NCI-H345 treated with DMSO at 0.1 percent for 48 hours (cell line): Measurements from ENCODE around the gene C2orf72.
A peak's percentile ranks its signal among the peaks of the same experiment; 100 is the strongest.

Source experiments
- DNase-seq: peaks from one replicate; lab custom pipeline; 2025; ENCODE audit not compliant: unreplicated experiment; lab: John Stamatoyannopoulos, UW

The C2orf72 gene

DNA sequence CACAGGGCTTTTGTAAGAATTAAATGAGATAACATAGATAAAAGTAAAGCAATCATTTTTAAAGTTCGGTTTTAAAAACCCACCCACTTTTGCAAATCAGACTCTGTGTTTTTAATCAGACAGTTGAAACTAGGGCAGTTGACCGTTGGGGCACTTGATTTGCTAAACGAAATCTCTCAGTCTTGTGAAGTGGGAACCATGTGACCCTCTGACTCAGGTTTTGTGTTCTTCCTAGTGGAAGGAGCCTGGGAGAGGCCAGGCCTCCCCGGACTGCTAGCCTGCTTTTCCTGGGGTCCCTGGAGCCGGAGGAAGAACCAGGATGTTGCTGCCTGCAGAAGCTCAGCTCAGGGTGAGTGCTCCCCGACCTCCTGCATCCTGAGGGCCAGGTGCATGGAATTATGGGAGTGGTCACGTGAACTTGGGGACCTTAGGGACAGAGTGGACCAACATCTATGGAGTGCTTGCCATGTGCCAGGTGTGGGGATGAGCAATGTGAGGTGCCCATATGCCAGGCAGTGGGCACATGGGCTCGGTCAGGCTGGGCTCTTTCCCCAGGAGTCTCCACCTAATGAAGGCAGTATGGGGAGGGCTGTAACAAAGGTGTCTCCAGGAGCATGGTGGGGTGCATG lies 3.9 kb downstream of the C2orf72 start:
- DNase-seq: no peak

DNA sequence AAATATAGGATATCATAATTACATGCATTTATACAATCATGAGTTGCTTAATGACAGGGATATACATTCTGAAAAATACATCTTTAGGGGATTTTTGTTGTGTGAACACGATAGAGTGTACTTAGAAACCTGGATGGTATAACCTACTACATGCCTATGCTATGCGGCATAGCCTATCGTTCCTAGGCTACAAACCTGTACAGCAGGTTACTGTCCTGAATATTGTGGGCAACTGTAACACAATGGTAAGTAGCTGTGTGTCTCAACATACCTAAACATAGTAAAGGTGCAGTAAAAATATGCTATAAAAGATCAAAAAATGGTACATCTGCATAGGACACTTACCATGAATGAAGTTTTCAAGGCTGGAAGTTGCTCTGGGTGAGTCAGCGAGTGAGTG lies 6.5 kb downstream of the C2orf72 start:
- DNase-seq: no peak

DNA sequence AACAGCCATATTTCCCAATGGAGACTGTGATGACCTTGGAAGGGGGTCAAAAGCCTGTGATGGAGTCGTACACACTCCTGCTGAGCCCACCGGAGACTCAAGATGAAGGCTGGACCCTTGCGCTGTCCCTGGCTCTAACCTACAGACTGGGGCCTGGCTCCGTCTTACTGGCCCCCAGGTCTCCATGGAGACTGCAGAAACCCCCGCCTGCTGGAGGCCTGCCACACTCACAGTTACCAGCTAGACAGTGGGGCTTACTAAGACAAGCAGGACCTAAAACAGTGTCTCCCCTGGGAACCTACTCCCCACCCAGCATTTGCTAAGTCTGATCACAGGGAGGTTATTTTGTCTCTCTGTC lies 9.6 kb downstream of the C2orf72 start:
- no peak for DNase-seq

DNA sequence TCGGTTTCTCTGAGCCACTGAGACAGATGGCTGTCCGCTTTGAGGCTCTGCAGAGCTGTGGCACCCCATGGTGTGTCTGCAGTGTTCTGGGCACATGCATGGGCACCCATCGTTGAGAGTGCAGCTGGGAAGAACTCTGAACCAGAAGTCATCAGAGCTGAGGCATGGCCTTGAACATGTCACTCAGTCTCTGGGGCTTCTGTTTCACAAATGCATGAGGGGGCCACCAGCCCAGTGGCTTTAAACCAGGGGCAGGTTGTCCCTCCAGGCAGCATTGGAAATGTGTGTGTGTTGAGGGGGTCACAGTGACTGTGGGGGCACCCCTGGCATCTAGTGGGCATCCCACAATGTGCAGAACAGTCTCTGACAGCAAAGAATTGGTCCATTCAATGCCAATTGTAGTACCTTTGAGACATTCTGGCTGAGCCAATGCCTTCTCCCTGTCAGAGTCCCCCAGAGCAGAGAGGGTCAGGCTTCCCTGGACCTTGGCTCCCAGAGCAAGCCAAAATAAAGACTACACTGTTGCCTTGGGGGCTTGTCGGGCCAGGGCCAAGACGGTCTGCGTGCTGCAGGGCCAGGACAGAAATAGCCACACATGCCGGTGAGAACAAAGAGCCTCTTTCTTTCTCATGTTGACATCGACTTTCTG lies 10.1 kb downstream of the C2orf72 start:
- DNase-seq: no peak

DNA sequence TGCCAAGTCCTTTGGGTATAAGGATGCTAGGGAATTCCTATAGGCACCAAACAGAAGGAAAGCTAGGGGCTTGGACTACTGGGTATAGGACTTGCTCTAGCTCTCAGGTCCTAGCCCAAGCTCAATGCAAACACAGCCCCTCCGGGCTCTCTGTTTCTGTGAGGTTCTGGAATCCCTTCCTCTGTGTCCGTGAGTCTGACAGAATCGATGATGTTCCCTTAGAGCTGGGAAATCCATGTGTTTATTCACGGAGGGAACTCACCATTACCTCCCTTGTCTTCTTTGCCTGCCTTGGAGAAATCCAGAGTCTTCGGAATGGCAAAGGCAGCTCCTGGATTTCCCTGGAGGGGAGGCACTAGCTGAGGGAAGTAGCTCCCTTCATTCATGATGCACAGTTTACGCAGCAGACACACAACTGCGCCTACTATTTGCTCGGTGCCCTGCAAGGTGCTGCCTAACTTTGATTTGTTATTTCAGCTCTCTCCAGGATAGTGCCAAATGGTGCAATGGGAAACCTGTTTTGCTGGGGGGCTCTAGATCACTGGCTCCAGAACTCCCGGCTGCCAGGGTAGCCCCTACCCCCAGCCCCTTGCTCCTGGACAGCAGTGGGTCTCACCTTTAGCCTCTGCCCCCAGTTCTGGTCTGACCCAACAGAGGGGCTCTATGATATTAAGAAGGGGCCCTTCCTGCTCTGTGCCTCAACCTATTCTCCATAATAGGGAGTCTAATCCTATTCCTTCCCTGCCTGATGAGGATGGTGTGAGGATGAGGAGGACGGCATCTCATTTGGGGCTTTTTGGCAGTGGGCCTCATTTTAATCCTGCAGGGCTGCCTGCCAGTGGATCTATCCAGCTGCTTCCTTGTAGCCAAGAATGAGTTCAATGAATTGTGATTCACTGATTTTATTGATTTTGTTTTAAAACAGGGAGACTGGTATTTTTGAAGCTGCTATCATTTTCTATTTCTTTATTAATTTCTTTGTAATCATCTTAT lies 10.9 kb downstream of the C2orf72 start:
- no peak for DNase-seq

DNA sequence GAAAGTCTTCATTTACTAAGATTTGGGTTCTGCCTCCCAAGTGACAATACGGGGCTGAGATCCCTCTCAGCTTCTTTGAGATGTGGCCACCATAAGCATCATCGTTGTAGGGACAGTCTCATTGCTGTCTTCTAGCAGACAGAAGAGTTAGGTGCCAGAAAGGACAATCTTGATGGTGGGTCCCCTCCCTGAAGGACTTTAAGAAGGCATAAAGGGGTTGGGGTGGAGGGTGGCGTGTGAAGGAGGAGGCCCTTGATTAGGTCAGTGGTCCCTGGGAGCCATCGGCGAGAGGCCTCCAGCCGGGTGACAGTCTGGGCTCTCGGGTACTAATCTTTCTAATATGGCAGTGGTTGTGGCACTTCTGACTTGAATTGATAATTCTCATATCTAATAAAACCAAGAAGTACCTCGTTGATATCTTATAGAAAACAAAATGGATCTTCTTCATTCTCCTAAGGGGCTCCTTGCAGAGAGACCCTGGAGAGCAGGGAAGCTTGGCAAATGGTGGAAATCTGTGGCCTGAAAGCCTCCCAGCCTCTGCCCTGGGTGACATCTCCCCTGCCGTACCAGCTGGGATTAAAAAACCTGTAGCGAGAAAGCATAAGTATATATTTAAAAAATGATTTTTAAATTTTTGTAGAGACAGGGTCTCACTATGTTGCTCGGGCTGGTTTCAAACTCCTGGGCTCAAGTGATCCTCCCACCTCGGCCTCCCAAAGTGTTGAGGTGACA lies 12.1 kb downstream of the C2orf72 start:
- DNase-seq: no peak

DNA sequence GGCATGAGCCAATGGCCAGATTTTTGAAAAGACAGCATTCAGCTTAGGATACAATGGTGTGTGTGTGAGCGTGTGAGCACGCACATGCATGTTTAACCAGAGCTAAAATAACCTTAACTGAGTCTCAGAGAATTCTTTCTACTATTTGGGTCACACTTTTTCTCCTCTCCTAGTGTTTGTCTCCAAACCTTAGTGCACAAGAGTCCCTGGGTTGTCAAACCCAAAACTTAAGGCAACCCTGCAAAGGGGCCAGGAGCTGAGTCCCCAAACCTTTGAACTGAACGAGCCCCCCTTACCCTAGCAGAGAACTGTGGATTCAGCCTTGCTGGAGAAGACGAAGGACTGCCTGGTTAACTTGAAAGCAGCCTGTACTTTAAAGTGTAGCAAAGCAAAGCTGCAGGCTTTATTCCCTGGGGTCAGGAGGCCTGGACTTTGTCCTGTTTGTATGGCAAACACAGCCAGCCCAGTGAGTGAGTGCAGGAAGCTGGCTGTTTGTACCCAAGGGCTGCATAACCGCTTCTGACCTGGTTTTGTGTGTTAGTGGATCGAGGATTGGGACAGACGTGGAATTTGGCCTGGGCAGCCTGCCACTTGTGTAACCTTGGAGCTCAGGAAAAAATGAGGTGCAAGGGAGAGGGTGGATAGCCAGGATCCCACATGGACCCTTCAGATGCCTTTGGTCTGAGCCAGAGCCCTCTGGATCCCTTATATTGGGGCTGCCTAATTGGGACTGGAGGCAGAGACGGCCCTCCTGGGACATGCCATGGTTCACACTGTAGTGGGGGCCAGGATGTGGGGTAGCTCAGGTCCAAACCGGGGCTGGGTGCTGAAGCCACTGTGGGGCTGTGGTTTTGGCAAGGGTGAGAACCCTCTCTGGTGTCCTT lies 12.9 kb downstream of the C2orf72 start:
- DNase-seq: no peak

DNA sequence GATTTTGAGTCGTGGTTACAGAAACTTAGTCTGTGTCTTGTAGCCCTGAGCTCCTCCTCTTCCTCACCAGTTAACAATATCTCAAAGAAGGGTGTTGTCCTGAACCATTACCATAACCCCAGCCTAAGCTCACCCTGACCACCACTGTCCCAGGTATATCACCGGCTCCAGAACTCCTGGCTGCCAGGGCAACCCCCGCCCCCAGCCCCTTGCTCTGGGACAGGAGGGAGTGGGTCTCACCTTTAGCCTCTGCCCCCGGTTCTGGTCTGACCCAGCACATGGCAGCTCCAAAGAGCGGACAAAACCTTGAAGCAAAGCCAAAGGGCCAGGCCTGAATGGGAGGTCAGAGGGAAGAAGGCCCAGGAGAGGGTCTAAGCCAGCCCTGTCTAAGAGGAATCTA lies 13.8 kb downstream of the C2orf72 start:
- no peak for DNase-seq

DNA sequence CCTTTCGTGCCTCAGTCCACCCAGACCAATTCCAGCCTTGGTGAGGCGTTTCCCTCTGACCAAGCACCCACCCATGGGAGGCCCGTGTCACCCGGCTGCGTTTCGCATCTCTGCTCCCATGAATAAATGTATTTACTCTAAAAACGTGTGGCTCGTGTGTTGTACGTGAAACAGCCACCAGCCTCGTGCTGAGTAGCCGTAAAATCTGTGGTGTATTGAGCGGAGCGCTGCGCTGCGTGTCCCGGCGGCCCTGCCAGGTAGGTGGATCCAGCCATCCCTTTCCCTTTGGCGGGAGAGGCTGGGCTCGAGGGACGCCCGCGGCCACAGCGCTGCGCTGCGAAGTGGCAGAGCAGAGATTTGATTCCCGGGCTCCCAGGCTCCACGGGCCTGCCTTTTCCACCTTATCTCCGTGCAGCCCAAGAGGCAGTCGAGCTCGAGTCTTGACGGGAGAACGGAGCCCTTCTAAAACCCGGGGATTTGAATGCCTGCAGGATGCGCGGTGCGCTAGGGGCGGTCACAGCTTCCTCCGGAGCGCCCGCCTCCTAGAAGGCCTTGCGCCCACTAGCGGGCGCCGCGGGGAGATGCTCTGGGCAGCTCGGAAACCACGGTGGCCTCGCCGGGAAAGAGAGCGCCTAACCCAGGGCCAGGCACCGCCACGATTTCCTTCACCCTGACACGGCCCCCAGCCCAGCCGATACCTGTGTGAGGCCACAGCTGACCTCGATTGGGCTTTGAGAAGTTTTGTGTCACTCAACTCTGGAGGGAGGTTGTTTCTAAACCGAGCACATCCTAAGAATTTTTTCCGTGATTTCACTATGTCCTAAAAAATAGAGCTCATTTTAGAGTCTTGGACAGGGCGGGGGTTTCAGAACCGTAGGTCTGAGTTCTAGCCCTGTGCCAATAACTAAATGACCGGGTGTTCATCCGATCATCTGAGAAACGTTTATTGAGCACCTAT lies 15.4 kb downstream of the C2orf72 start:
- DNase-seq: peak; percentile 77

DNA sequence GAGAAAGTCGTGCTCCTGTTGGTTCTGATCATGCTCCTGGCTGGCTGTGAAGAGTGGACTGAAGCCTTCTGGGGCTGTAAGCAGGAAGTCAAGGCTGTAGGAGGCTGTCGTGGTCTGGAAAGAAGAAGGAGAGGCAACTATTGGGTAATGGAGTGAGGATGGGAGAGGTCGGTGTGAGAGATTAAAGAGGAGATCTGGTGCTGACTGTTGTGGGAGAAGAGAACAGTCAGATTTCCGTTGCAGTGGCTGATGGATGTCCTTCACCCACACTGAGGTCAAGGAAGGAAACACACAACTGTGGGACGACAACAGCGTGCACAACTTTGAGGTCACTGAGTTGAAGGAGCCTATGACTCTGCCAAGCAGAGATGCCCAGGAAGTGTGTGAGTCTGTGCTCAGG lies 16.5 kb downstream of the C2orf72 start:
- no peak for DNase-seq

DNA sequence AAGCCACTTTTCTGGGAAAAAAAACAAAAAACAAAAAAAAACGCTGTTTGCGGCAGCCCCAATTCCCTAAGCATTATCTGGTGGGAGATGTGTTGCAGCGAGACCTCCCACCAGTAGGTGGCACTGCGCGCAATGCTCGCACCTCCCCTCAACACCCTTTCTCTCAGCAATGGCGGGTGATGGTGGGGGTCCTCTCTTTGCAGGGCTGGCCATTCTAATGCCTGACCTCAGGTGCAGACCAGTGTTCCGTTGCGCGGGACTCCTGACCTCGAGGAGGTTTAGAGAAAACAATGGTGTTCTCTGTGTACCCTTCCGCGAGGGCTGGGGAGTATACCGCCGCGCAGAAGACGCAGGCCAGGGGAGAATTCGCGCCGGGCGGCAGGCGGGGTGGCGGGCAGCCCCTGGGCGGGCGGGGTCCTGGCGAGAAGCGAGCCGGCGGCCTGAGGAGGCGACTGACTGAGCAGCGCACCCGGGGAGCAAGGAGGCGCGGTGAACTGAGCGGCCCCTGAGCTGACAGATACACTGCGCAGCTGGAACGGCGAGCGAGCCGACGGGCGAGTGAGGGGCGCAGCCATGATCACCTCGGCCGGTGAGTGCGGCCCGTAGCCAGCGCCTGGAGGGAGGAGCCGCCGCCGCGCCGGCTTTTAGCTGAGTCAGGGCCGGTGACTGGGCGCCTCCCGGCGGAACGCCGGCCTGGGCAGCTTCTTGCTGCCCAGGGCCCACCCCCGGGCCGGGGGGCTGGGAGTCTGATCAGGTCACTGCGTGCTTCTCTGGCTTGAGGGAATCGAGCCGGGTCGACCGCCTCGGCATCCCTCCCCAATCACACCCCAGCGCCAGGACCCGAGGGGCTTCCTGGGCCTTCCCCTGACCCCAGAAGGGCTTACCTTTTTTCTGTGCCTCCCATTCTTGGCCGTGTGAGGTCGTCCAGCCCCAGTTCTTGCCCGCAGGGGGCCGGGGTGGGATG lies 19.4 kb downstream of the C2orf72 start, which contains the start of gene PSMD1:
TSS of gene PSMD1 (plus strand) at position 415 of the 964 bp plus-strand sequence. CDS start at position 574, 159 bp downstream.
- peak; percentile 78 for DNase-seq

DNA sequence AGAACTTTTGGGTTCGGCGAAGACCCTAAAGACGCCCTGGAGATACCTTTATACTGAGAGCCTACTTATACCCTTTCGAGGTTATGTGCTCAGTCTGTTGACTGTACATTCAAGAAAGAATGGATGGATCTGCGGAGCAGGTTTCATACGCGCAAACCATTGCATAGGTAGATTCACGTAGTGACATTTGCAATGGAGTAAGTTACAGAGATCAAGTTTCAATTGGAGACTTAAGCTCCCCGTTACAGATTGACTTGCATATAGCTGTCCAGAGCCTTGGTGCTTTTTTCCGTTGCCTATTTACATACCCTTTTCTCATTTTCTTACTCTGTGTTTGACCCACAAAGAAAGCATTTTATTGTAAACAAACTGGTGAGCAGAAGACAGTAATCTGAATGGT lies 20.3 kb downstream of the C2orf72 start:
- DNase-seq: no peak

DNA sequence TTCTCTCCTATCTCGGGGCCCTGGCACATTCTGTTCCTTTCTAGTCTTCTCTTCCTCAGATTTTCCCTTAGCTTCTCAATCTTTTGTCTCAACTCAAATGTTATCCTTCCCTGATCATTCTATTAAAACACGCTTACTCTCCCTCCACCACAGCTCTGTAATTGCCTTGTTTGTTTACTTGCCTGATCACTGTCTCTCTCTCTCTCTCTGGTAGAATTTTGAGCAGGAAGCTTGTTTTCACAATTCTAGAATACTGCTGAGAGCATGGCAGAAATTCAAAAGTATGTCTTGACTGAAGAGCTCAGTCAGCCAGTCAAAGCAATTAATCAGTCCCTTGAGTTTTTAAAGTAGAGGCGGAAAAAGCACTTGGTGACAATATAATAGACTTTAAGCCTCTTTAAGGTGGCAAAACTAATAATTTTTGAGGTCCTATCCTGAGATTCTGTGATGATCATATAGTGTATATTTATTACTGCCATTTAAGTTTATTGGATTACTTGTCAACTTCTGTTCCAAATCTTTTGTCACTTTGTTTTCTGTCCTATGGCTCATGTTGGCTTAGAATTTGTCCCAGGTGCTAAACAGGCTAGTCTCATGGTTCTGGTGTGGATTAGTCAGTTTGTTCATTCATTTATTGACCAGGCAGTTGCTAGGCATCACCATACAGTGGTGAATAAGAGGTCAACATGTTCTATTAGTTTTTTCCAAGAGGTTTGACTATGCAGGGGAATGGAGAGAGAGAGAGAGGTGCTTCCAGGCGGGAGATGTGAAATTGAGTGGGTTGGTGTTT lies 21.6 kb downstream of the C2orf72 start:
- no peak for DNase-seq

DNA sequence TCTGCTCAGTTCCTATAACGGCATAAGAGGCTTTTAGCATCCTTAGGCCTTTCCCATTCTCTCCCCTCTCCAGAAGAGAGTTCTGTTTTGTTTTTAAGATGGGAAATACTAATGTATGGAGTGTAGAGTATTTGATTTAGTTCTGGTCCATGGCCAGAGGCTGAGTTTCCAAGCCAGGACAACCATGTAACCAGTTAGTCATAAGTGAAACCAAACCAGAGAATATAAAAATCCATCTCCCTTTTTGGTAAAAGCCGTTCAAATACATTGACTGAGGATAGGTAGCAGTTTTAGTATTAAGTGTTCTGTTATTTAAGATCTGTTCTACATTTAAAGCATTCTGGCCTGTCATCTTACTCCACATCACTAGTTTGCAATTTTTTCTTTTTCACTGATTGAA lies 22.4 kb downstream of the C2orf72 start:
- no peak for DNase-seq

DNA sequence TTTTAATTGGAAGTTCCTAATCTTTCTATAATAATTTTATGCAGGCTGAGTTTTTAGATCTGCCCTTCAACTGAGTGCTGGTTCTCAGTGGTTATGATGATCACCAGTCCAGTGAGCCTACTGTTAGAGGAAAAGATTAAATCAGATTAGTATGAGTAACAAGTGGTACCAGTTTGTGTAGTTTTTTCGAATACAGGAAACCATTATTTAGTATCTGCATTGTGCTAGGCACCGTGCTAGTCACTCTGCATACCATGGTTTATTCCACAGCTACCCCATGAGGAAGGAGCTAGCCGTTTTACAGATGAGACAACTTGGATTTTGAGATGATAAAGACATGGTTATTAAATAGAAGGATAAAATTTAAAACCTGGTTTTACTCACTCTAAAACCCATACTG lies 25.5 kb downstream of the C2orf72 start:
- DNase-seq: no peak

DNA sequence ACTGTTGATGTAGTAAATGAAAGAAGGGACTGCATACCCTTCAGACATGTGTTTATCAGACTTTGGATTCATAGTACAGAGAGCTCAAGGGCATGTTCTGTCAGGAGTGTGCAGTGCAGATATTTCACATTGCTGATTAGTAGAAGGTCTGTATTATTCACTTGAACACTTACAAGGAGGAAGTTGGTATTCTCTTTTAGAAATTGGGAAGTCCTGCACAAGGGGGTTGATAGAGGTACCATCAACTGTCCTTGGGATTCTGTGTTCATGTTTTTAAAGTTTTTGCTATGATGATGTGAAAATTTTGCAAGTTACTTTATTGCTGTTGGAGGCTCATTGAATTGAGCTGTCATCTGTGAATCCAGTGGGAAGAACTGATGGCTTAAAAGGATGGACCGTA lies 26.0 kb downstream of the C2orf72 start:
- DNase-seq: no peak

DNA sequence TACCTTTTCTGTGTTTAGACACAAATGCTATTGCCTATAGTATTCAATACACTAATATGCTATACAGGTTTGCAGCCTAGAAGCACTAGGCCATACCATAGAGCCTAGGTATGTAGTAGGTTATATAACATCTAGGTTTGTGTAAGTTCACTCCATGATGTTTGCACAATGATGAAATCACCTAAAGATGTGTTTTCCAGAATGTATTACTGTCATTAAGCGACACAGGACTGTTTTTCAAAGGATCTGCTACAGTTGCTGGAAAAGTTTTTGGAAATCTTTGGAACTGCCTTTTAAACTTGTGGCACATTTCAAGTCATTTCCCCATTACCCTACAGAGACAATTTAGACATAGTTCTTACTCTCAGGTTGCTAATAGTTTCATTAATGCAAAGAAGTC lies 28.6 kb downstream of the C2orf72 start:
- DNase-seq: no peak
